Measurements from ENCODE around the gene TNRC6C.
A peak's percentile ranks its signal among the peaks of the same experiment; 100 is the strongest.
"Not testable (repeated sequence)": the region's sequence is repeated elsewhere in the genome, so short reads cannot be mapped to it uniquely, and the experiment has no call there.

Gene TNRC6C

DNA sequence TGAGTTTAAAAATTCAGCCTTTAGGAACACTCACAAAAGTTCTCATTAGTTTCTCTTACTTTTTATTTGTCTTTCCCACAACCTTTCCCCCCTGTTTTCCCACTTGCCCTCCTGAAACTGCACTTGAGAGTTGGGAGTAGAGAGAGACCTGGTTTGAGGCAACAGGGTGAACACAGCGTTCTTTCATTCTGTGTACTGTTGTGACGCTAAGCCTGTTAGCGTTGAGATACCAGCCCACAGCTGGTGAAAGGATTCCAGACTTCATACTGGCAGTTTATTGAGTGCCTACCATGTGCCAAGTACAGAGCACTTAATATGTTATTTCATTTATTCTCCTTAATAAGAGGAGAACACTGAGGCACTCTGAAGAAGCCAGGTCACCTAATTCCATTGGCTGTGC, 10.3 kb downstream of the TNRC6C start:
- DNase-seq = no peak

GRCh38 chr17:77972271-77972670, 13.8 kb downstream of the TNRC6C start:
- not testable (repeated sequence) for DNase-seq

GRCh38 chr17:77973953-77974352, 15.4 kb downstream of the TNRC6C start:
- no peak for DNase-seq

- no peak for DNase-seq
Measured at GRCh38 chr17:77974396-77974795, 15.9 kb downstream of the TNRC6C start.

DNA sequence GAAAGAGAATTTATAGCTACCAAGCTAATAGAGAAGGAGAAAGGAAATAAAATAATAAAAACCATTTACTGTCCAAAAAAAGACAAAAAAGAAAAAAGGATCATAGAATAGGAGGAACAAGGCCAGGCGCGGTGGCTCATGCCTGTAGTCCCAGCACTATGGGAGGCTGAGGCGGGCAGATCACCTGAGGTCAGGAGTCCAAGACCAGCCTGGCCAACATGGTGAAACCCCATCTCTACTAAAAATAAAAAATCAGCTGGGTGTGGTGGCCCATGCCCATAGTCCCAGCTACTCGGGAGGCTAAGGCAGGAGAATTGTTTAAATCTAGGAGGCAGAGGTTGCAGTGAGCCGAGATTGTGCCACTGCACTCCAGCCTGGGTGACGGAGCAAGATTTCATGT, 23.9 kb downstream of the TNRC6C start:
- not testable (repeated sequence) for DNase-seq

DNA sequence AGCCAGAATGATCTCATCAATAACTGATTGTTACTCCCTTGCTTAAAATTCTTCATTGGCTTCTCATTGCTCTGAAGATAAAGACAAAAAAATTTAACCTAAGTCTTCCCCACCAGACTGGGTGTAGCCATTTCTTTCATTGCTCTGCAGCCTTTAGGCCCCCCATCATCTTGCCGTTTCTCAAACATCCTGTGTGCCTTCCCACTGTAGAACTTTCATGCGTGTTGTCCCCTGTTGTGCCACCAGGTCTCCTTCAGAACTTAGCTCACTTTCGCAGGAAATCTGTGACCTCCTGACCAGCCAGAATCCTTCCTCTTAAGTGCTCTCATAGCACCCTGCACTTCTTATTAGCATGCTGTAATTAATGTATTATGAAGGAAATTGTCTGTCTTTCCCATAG, 31.8 kb downstream of the TNRC6C start:
- DNase-seq = no peak

GRCh38 chr17:77993735-77994134, 35.2 kb downstream of the TNRC6C start:
- DNase-seq = not testable (repeated sequence)

DNA sequence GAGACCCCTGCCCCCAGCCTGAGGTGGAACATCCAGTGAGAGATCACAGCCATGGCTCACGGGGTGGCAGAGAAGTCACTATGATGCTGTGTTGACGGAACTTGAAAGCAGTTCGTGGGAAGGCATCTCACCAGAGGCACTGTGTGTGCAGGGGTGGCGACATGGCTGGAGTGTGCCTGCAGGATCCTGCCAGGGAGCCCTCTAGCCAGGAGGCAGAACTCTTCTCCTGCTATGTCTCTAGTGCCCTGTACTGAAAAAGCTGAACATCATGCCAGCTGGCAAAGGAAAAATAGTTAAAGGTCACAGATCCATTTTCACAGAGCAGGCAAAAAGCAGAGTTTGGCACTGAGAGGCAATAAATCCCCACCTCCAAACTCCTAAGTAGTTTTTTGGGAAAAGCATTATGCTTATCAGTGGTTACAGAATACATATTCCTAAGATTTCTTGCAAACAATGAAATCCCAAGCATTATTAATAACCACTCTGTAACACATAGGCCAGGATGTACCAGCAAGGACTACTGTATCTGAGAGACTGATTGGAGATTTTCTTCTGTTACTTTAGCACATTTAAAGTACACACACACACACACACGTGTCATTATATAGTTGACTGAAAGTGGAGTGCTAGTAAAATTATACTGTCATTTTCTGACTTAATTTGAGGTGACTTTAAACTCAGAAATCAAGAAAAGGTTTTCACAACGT, 36.8 kb downstream of the TNRC6C start:
- peak; percentile 19 for DNase-seq

DNA sequence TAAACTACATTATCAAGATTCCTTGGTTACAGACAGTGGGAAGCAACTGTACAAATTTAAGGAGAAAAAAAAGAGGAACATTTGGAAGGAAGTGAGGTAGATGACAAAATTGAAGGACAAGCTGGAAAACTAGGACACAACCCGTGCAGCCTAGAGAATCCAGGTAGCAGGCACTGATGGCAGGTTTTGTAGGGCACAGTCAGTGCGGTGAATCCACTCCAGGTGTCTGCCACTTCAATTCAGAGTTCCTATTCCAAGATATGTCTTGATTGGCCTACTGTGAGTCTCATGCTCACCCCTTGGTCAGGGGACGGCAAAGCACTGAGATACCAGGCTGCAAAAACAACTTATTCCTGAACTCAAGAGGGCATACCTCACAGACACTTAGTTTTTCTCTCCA, 37.8 kb downstream of the TNRC6C start:
- DNase-seq = no peak

DNA sequence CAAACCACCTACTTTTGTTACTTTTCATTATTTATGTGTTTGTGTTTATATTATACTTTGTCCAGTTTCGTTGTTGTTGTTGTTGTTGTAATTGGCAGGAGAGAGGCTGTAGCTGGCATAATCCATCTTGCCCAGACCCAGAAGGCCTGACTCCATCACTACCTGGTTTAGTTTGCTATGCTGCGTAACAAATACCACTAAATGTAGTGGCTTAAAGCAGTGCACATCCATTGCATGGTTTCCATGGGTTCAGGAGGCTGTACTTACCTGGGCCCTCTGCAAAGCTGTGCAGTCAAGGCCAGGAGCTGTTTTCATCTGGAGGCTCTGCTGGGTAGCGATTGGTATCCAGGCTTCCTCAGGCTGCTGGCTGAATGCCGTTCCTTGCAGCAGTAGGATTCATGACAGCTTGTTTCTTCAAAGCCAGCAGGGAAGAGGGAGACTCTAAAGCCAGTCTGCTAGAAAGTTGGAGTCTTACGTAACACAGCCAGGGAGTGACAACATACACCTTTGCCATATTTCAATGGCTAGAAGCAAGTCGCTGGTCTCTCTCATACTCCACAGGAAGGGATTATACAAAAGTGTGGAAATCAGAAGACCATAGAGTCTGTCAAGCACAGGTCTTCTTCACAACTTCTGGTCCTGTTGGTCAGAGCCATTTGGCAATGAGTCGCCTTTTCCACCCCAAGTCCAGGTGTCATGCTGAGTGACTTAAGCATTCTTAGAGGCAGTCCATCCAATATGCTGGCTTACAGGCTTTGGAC, 41.1 kb downstream of the TNRC6C start:
- DNase-seq = no peak

- no peak for DNase-seq
Measured at GRCh38 chr17:78000341-78000740, 41.8 kb downstream of the TNRC6C start.

GRCh38 chr17:78001182-78001581, 42.7 kb downstream of the TNRC6C start:
- no peak for DNase-seq

DNA sequence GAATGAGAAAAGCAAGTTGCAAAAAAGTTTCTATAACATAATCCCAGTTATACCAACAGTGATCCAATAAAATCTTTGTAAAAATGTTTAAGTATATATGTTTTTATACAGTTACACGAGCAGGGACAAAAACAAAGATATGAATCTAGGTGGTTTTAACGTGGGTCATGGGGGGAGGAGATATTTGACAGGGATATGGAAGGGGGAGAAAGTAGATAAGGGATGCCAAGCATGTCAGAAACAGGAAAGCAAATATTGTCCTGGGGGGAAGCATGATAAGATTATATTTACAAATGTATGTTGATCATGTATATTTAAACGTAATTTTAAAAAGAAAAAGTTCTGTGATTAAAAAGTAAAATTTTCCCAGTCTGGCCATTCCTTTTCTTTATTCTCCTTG, 43.1 kb downstream of the TNRC6C start:
- no peak for DNase-seq

DNA sequence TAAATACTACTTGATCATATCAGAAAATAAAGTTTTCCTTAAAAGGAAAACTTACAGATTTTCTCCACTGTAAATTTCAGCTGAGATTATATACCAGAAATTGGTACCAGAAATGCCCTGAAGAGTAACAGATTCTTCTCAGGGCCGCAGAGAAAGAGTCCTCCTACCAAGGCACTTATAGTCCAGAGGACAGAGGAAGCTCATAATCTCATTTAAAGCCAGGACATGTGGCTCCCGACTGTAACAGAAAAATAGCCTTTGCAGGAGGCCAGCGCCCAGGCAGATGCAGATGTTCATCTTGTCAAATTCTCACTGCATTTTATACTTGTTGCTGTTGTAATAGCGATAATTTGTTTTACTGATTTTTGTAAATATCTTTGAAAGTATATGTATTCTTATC, 43.7 kb downstream of the TNRC6C start:
- no peak for DNase-seq

GRCh38 chr17:78005452-78006171, 47.1 kb downstream of the TNRC6C start:
- no peak for DNase-seq

- DNase-seq = no peak
Measured at GRCh38 chr17:78006338-78006737, 47.8 kb downstream of the TNRC6C start.

DNA sequence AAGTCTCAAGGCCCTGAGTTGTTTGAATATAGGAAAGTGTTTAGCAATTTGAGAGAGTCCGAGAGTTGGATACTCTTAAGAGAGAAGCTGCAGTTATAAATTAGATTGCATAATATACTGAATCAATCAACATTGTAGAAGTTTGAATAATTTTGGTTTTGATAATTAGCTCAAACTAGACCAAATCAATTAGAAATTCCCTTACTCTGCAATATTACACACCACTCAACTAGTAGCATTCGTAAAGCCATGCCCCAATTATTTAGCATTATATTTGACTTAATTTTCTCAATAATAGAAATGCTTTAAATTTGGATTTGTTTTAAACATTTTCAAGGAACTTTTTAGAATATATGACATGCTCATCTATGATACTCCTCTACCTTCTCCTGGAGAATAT, 49.1 kb downstream of the TNRC6C start:
- no peak for DNase-seq

DNA sequence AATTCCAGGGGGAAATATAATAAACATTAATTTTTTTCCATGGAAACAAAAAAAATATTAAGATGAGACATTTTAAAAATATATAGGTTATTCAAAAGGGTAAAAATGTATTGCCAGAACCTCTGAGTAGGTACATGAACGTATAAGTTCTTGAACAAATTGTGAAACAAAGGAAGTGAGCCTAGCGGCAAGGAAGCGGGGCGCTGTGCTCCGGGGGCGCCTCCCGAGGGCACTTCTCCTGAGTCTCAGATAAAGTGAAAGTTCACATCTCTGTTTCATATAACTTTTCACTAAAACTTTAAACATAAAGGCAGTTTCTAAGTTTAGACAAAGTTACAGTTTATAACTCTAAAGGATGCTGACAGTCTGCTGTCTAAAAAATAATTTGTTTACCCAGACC, 52.3 kb downstream of the TNRC6C start:
- no peak for DNase-seq

DNA sequence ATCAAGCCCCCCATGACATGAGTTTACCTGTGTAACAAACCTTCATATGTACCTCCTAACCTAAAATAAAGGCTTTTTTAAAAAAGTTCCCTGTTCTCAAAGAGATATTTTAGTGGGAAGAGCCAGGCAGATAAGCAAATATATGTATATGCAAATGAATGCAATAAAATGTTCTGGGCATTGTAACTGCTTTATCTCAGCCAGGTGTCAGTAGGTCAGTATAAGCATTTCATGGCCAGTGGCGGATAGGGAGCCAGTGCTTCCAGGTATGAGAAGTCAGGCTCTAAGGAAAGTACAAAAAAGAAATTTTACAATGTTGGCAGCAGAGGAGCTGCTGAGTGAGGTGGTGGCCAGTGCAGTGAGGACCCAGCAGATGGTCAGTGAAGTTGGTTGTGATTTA, 53.9 kb downstream of the TNRC6C start:
- no peak for DNase-seq

- DNase-seq = peak; percentile 85
Measured at GRCh38 chr17:78013683-78014467, 55.4 kb downstream of the TNRC6C start.

DNA sequence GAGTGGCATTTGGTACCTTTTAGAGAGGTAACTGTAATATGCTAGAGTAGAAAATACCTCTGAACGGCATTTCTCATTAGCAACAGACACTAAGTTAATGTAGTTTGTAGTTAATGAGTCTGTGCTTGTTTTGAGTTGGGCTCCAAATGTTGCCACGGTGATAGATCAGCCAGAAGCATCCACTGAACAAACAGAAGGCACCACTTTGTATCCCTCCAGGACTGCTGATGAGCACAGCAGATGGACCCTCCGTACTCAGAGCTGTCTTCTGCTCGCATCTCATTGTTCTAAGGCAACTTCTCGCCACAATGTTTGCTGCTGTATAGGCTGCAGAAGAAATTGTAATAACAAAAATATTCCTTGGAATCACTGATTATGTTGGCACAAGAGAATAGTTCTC, 56.1 kb downstream of the TNRC6C start:
- peak; percentile 74 for DNase-seq

DNA sequence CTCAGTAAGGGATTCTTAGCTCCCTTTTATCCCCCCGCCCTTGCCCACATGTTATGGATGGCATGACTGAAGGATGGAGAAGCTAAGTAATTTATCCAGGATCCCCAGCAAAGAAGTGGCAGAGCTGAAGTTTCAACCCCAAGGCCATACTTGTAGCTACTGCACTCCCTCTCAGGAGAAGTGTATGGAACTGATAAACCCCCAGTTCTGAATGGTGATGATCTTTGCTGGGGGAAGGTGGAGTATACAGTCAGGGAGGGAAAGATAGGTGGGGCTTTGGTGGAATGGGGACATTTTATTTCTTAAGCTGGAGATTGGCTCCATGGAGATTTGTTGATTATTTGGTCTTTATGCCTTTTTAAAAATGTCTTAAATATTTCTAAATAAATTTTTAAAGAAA, 58.3 kb downstream of the TNRC6C start:
- no peak for DNase-seq

DNA sequence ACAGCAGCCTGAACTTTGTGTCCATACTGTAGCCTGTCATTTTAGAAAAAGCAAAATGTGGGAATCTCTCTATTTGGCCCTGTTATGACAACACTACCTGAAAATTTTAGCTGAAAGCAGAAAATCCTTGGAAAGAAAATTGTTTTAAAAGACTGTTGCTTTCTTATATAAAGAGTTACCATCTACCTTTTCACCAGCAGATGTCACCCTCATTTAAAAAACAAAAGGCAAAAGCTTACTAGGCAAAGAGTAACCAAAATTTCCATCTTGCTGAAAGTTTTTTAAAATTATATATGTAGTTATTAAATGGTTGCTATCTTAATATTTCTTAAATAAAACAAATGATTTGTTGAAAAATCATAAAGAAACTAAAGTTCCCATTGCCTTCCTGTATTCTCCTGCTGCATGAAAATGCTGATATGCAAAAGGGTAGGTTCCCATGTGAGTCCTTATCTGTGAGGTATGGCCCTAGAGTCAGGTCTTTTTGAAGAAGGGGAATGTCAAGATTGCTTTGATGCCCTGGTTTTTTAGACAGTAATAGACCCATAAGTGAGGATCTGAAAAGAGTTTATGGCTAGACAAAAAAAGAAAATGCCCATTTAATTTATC, 61.0 kb downstream of the TNRC6C start:
- DNase-seq = peak; percentile 59

Data from NCI-H1694 treated with DMSO at 0.1 percent for 48 hours (cell line).